GM12874 (cell line): ENCODE data around the gene VAX1.
A peak's percentile ranks its signal among the peaks of the same experiment; 100 is the strongest.

Experiments
- CTCF ChIP-seq: IDR thresholded peaks from 2 replicates; pipeline ENCODE4 v1.5.1; 2011; ENCODE audit warnings: low read depth, mild to moderate bottlenecking, control low read depth, low read length, moderate library complexity; ENCODE audit not compliant: insufficient read depth

VAX1 gene, protein sequence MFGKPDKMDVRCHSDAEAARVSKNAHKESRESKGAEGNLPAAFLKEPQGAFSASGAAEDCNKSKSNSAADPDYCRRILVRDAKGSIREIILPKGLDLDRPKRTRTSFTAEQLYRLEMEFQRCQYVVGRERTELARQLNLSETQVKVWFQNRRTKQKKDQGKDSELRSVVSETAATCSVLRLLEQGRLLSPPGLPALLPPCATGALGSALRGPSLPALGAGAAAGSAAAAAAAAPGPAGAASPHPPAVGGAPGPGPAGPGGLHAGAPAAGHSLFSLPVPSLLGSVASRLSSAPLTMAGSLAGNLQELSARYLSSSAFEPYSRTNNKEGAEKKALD

GRCh38 chr10:117137911-117138642 is at the start of gene VAX1:
VAX1 (minus strand) TSS chr10:117138270; CDS start chr10:117138056, 214 bp downstream.
- TF ChIP-seq CTCF = no peak

DNA sequence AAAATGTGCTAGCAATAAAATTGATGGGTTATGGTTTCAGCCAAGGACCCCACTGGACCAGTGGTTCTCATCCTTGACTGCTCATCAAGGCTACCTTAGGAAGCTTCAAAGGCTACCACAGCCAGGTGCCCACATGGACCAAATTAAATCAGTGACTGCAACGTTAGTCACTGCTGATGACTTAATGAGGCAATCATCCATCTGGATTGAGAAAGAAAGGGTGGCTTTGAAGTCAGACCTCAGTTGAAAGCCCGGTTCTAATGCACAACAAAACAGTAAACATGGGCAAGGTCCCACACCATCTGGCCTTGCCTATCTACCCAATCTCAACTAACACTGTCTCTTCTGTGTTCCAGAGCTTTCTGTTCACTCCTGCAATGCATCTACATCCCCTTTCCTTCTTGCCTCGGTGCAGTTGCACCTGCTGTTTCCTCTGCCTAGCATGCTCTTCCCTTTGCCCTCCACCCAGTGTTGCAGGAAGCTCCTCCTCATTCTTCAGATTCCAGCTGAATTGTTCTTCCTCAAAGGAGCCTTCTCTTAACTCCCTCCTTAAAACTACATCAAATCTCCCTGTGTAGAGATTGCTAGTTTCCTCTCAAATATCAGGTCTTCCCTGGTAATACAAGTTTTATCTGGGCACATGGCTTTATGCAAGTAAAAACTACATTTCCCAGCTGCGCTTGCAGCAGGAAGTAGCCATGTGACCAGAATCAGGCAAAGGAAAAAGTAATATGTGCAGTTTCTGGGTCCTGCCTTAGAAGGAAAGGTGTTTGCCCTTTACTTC is 49.0 kb upstream of the VAX1 start:
- TF ChIP-seq CTCF = no peak

DNA sequence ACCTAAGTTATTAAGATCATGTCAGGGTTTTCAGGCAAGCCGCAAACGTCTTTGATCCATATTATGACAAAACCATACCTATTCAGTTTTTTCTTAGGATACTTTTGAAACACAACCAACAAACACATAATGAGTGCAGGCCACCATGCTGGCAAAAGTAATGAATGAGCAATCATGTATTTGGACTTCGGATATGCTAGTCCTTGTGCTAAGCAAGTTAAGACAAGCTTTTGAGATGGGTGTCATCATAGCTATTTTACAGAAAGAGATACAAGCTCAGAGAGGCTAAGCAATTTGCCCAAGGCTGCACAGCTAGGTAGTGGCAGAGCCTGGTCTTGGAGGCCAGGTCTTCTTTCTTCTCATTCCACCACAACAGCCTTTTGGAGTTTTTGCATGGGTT is 46.8 kb upstream of the VAX1 start:
- no peak for TF ChIP-seq CTCF

- TF ChIP-seq CTCF = no peak
Measured at GRCh38 chr10:117184296-117184695, 46.2 kb upstream of the VAX1 start.

DNA sequence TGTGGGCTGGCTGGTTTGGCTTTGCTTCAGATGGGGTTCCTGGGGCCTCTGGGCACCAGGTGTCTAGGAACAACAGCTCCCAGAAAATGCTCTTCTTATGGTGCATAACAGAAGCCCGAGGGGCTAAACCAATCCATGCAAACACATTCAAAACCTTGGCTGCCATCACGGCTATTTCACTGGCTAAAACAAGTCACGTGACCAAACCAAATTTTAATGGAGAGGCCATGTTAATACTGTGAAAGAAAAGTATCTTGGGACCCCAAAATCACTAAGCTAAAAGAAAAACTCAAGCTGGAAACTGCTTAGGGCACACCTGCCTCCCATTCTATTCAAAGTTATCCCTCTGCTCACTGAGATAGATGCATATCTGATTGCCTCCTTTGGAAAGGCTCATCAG is 40.1 kb upstream of the VAX1 start:
- no peak for TF ChIP-seq CTCF

DNA sequence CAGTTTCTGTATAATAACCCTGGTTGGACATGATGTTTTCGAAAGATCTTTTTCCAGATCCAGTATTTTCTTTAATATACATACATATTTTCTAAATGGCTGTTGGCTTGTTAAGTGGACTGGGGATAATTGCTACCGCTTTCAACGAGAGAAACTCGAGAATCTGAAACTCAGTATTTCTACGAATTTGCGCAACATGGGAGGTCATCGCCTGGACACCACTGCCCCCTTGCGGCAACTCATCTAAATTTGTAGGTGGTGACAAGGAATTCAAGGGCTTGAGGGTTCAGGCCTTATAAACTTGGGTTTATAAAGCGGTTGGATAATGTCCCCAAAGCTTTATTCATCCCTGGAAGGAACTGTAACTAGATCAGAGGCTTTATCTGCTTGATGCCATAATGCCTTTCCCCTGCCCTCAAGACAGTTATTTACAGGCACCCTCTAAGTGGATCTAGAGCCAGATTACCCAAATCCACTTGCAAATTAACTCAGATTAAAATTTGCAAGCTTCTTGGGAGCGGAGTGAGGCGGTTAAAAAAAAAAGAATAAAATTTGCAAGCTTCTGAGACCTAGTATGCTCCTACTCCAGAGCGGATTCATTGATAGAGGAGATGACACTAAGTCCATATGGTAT is 37.9 kb upstream of the VAX1 start:
- peak; percentile 79 for TF ChIP-seq CTCF
